ENCODE data around the gene PARP2.

The PARP2 gene

GRCh38 chr14:20400589-20400964, 57.1 kb downstream of the PARP2 start:
- H3K36me3 ChIP-seq (ENCODE audit: insufficient read depth, low read length): 0 out of 2 replicates have a peak, but pooled peaks cover 2% of the 10 kb centered on the region
- H3K27ac ChIP-seq: no peak overlapping the region
- H3K9me3 ChIP-seq (ENCODE audit: low read depth, low read length): no peaks in the 10 kb centered on the region
- no peak for DNase-seq (ENCODE audit: low read depth, low spot score)
- no peak overlapping the region for H3K4me3 ChIP-seq
- H3K9ac ChIP-seq (ENCODE audit: insufficient read length): no peak overlapping the region
- TF ChIP-seq FOXP2 (optimal IDR thresholded peaks at IDR 0.05; ENCODE audit: control extremely low read depth, extremely low read length, insufficient read depth) (no peak), EZH2 (IDR thresholded peaks at IDR 0.05) (no peak), POLR2AphosphoS5 (IDR thresholded peaks at IDR 0.05; ENCODE audit: borderline replicate concordance, low read depth, low read length) (no peak)

DNA sequence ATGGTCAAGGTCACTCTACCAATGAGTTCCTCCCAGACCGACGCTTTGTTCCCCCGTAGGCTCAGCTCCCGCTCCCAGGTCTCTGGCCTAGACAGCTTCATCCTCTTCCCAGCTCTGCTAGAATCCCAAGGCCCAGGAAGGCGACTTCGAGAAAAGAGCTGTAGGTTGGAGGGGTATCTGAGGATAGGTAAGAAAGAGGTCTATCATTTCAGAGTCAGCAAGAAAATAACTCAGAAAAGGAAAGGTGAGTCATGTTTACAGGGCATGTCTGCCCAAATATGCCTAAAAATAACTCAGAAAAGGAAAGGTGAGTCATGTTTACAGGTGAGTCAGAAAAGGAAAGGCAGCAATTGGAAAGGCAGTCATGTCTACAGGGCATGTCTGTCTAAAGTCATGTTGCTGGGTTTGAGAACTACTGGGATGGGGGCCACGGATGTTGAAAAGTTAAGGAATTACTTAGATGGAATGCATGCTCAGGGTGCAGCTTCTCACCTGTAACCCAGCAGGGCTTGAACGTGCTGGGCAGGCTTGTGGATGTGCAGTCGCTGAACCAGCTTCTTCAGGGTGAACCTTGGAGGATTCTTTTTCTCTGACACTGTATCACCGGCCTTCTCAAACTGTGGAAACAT, 57.6 kb downstream of the PARP2 start:
- no peak for DNase-seq (ENCODE audit: low read depth, low spot score)
- Histone ChIP-seq H3K4me3 (no peak overlapping the region), H3K9ac (ENCODE audit: insufficient read length) (no peak overlapping the region), H3K27ac (no peak overlapping the region), H3K36me3 (ENCODE audit: insufficient read depth, low read length) (0 out of 2 replicates have a peak, but pooled peaks cover 2% of the 10 kb centered on the region), H3K9me3 (ENCODE audit: low read depth, low read length) (no peaks in the 10 kb centered on the region)
- no peak for TF ChIP-seq POLR2AphosphoS5 (IDR thresholded peaks at IDR 0.05; ENCODE audit: borderline replicate concordance, low read depth, low read length)

- no peak overlapping the region for H3K27ac ChIP-seq
- no peak overlapping the region for H3K4me3 ChIP-seq
- H3K9ac ChIP-seq (ENCODE audit: insufficient read length): no peak overlapping the region
- peaks cover 5% of the 10 kb centered on the region; the same call in 1 of the 2 replicates for H3K36me3 ChIP-seq (ENCODE audit: insufficient read depth, low read length)
- TF ChIP-seq EZH2 (IDR thresholded peaks at IDR 0.05): no peak
- no peak for TF ChIP-seq FOXP2 (optimal IDR thresholded peaks at IDR 0.05; ENCODE audit: control extremely low read depth, extremely low read length, insufficient read depth)
- TF ChIP-seq POLR2AphosphoS5 (IDR thresholded peaks at IDR 0.05; ENCODE audit: borderline replicate concordance, low read depth, low read length): no peak
- no peaks in the 10 kb centered on the region for H3K9me3 ChIP-seq (ENCODE audit: low read depth, low read length)
- no peak for DNase-seq (ENCODE audit: low read depth, low spot score)
These were observed 60.1 kb downstream of the PARP2 start for GRCh38 chr14:20403521-20403920.

Measured in SK-N-MC (cell line).